ENCODE measurements around the gene TIMM8B.

Gene TIMM8B

GRCh38 chr11:112128483-112129121 is 42.0 kb upstream of the TIMM8B start (continued):
- TF ChIP-seq HOXD13 (CRISPR knock-in tag; IDR thresholded peaks at IDR 0.05; ENCODE audit: borderline replicate concordance) (no peak; the same call in 1 of the 2 replicates), ZNF558 (tag by site-specific recombination; IDR thresholded peaks at IDR 0.05) (no peak), ZNF600 (tag by site-specific recombination; IDR thresholded peaks at IDR 0.05) (0 out of 2 replicates have a peak, but pooled peaks have one; percentile 20), WT1 (tag by site-specific recombination; IDR thresholded peaks at IDR 0.05) (peak; percentile 40; the same call in 1 of the 2 replicates), GLI4 (tag by site-specific recombination; IDR thresholded peaks at IDR 0.05) (no peak), ZNF157 (tag by site-specific recombination; IDR thresholded peaks at IDR 0.05) (no peak), SCRT1 (tag by site-specific recombination; IDR thresholded peaks at IDR 0.05; ENCODE audit: borderline replicate concordance) (no peak)

GRCh38 chr11:112127056-112127455 is 40.5 kb upstream of the TIMM8B start:
- Histone ChIP-seq H3K9me3 (ENCODE audit: control insufficient read depth, insufficient read depth, low read depth, low read length) (no peaks in the 10 kb centered on the region), H3K4me1 (ENCODE audit: control insufficient read depth, insufficient read depth, low read length) (0 out of 2 replicates have a peak, but pooled peaks cover 3% of the 10 kb centered on the region), H3K4me3 (ENCODE audit: low read depth, low read length) (no peak overlapping the region), H3K27ac (ENCODE audit: extremely low read depth, low read depth, low read length) (no peak overlapping the region), H3K36me3 (ENCODE audit: control insufficient read depth in 2 of 2, insufficient read depth in 1 of 2, low read length in 2 of 2) (no peaks in the 10 kb centered on the region)
- CTCF ChIA-PET, result interaction anchor here (1.3 kb wide), 1 partner anchor 152 kb away, joined by 3 read pairs; no protein-coding TSS in a partner anchor
- POLR2A ChIA-PET, result no interaction called here
- TF ChIP-seq ZNF311 (tag by site-specific recombination; IDR thresholded peaks at IDR 0.05; ENCODE audit: borderline replicate concordance) (no peak), ZNF776 (tag by site-specific recombination; IDR thresholded peaks at IDR 0.05; ENCODE audit: borderline replicate concordance) (no peak), ZNF623 (tag by site-specific recombination; IDR thresholded peaks at IDR 0.05) (peak; percentile 83), ZNF239 (tag by site-specific recombination; IDR thresholded peaks at IDR 0.05) (no peak)

DNA sequence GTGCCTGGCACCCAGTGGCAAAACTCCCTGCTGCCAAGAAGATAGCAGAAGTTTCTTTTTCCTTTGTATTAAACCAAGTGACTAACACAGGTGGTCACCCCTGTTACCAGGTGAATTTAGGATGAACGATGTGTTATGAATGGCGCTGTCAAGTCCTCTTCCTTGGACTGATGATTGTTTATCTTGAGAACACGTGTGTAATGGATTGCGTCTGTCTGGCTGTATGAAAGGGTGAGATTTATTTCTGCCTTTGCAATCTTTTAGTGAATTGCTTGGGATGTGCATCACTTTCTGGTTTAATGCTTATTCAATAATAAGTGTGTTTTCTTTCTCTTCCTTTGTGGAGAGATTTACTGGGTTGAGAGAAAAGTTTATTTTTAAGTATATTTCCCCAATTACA is 36.6 kb upstream of the TIMM8B start:
- ChIA-PET POLR2A (no interaction called here), CTCF (interaction anchor here (2.0 to 2.4 kb wide), 2 partner anchors 10 to 157 kb away, joined by 7 to 19 read pairs; no protein-coding TSS in a partner anchor)
- H3K27ac ChIP-seq (ENCODE audit: extremely low read depth, low read depth, low read length), result no peak overlapping the region
- H3K4me3 ChIP-seq (ENCODE audit: low read depth, low read length), result no peak overlapping the region
- H3K9me3 ChIP-seq (ENCODE audit: control insufficient read depth, insufficient read depth, low read depth, low read length), result no peaks in the 10 kb centered on the region
- no peak for TF ChIP-seq PRDM1 (tag by site-specific recombination; IDR thresholded peaks at IDR 0.05)
- H3K36me3 ChIP-seq (ENCODE audit: control insufficient read depth in 2 of 2, insufficient read depth in 1 of 2, low read length in 2 of 2), result no peaks in the 10 kb centered on the region
- H3K4me1 ChIP-seq (ENCODE audit: control insufficient read depth, insufficient read depth, low read length), result peaks cover 3% of the 10 kb centered on the region; the same call in 1 of the 2 replicates

GRCh38 chr11:112121981-112122615 is 35.5 kb upstream of the TIMM8B start:
- ChIA-PET CTCF (interaction anchor here (0.6 to 2.4 kb wide), 7 partner anchors 9 to 1071 kb away, joined by 3 to 19 read pairs (median 6); partner anchors contain the start of gene BCO2), POLR2A (no interaction called here)
- Histone ChIP-seq H3K9me3 (ENCODE audit: control insufficient read depth, insufficient read depth, low read depth, low read length) (no peaks in the 10 kb centered on the region), H3K27ac (ENCODE audit: extremely low read depth, low read depth, low read length) (no peak overlapping the region), H3K4me1 (ENCODE audit: control insufficient read depth, insufficient read depth, low read length) (peaks cover 3% of the 10 kb centered on the region; the same call in 1 of the 2 replicates), H3K36me3 (ENCODE audit: control insufficient read depth in 2 of 2, insufficient read depth in 1 of 2, low read length in 2 of 2) (no peaks in the 10 kb centered on the region), H3K4me3 (ENCODE audit: low read depth, low read length) (no peak overlapping the region)
- TF ChIP-seq ZNF623 (tag by site-specific recombination; IDR thresholded peaks at IDR 0.05), result no peak
- TF ChIP-seq ZNF274 (IDR thresholded peaks at IDR 0.05; ENCODE audit: low read length), result no peak
- TF ChIP-seq ZNF274 (tag by site-specific recombination; IDR thresholded peaks at IDR 0.05; ENCODE audit: borderline replicate concordance), result no peak
- TF ChIP-seq ZNF529 (tag by site-specific recombination; IDR thresholded peaks at IDR 0.05; ENCODE audit: insufficient replicate concordance), result no peak
- TF ChIP-seq ZNF341 (tag by site-specific recombination; IDR thresholded peaks at IDR 0.05; ENCODE audit: low read depth), result no peak
- TF ChIP-seq ATF2 (tag by site-specific recombination; IDR thresholded peaks at IDR 0.05; ENCODE audit: low read depth), result no peak
- no peak for TF ChIP-seq ZNF580 (tag by site-specific recombination; IDR thresholded peaks at IDR 0.05)

Measured in HEK293 (cell line).